GM21447 (cell line): ENCODE data around the gene KIT.
"Not testable (repeated sequence)": the region's sequence is repeated elsewhere in the genome, so short reads cannot be mapped to it uniquely, and the experiment has no call there.

ENCODE experiments used
- ATAC-seq: cut with Tn5 transposase; IDR thresholded peaks from one replicate; pipeline ENCODE4 v1.9.1; 2021; ENCODE audit not compliant: unreplicated experiment

The KIT gene

DNA sequence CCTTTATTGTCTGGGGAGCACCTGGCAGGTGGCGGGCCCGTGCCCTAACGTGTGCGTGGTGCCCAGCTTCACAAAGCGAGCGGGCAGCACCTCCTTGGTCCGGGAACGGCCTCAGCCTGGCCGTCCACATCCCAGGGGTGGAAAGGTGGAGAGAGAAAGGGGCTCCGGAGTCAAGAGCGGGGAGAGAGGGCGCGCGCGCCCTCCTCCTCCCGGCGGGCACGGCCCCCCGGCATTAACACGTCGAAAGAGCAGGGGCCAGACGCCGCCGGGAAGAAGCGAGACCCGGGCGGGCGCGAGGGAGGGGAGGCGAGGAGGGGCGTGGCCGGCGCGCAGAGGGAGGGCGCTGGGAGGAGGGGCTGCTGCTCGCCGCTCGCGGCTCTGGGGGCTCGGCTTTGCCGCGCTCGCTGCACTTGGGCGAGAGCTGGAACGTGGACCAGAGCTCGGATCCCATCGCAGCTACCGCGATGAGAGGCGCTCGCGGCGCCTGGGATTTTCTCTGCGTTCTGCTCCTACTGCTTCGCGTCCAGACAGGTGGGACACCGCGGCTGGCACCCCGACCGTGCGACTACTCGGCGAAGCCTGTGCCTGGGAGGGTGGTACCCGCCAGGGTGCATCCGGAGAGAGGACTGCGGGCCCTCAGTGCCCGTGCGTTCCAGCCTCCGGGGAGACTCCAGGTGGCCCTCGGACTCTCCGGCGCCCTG lies at the start of gene KIT:
Gene KIT (plus strand): TSS at position 407 of the 701 bp plus-strand sequence. CDS start 58 bp downstream, at position 465.
- no peak for ATAC-seq

GRCh38 chr4:54609310-54609709 lies 48.4 kb upstream of the KIT start:
- ATAC-seq: no peak

DNA sequence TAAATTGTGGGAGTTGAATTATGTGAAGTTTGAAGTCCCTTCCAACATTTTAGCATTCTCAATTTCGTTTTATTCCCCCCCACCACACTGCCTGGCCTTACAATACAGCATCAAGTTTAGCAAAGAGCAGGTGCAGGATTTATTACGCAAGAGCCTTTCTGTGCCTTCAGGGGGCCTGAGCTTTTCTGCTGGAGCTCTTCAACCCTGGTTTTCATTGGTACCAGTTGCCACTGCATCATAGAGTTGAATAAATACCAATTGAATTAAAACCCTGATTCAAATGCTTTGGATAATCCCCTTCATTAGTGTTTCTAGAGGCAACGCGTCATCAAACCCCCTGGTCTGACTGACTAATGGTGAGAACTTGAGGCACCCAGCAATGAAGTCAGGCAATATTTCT lies 43.6 kb upstream of the KIT start:
- ATAC-seq: no peak

DNA sequence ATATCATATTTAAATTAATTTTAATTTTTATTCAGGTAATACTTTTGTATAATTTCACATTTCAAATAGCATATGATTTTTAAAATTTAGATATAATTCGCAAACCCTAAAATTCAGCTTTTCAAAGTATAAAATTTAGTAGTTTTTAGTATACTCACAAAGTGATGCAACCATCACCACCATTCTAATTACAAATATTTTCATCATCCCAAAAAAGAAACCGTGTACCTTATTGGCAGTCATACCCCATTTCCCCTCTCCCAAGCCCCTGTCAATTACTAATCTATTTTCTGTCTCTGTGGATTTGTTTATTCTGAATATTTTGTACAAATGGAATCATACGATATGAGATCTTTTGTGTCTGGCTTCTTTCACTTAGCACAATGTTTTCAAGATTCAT lies 37.0 kb upstream of the KIT start:
- ATAC-seq: no peak

DNA sequence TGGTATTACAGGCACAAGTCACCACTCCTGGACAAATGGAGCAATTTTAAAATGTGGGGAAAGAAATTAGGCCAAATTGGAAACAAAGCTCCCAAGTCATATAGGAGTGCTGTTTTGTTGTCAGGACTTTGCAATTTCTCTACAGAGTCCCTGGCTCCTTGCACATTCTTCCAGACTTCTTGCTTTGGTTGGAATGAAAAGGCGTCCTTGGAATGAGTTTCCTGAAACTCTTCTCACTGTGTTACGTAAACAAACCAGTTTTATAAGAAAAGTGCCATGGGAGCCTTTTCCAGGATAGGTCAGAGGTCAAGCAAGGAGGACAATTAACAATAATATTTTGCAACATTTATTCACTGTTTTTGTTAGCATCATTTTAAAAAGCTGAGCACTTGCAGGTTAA lies 32.4 kb upstream of the KIT start:
- no peak for ATAC-seq

- no peak for ATAC-seq
Measured at GRCh38 chr4:54626113-54626512, 31.6 kb upstream of the KIT start.

DNA sequence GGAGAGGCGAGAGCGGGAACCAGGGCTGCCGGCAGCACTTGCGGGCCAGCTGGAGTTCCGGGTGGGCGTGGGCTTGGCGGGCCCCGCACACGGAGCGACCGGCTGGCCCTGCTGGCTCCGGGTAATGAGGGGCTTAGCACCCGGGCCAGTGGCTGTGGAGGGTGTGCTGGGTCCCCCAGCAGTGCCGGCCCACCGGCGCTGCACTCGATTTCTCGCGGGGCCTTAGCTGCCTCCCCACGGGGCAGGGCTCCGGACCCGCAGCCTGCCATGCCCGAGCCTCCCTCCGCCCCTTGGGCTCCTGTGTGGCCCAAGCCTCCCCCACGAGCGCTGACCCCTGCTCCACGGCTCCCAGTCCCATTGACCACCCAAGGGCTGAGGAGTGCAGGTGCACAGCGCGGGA lies 25.2 kb upstream of the KIT start:
- ATAC-seq: no peak

DNA sequence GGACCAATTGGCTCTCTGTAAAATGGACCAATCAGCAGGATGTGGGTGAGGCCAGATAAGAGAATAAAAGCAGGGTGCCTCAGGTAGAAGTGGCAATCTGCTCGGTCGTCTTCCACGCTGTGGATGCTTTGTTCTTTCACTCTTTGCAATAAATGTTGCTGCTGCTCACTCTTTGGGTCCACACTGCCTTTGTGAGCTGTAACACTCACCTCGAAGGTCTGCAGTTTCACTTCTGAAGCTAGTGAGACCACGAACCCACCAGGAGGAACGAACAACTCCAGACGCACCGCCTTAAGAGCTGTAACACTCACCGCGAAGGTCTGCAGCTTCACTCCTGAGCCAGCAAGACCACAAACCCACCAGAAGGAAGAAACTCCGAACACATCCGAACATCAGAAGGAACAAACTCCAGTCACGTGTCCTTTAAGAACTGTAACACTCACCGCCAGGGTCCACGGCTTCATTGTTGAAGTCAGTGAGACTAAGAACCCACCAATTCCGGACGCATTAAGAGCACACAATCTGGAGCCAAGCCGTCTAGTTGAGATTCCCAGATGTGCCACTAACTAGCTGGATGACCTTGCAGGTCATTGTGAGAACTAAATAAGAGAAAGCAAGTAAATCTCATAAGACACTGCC lies 24.5 kb upstream of the KIT start:
- not testable (repeated sequence) for ATAC-seq

- ATAC-seq: no peak
Measured at GRCh38 chr4:54635318-54635717, 22.4 kb upstream of the KIT start.

- no peak for ATAC-seq
Measured at GRCh38 chr4:54637325-54637724, 20.4 kb upstream of the KIT start.

DNA sequence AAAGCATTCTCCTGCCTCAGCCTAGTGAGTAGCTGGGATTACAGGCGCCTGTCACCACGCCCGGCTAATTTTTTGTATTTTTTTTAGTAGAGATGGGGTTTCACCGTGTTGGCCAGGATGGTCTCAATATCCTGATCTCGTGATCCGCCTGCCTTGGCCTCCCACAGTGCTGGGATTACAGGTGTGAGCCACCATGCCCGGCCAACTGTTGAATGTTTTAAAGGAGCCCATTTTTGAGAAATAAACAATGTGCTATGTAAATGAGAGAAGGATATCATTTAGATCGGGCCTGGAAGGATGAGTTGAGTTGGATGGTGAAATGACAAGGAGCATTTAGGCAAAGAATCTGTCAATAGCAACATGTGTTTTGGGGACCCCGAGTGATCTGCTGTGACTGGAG lies 16.7 kb upstream of the KIT start:
- ATAC-seq: not testable (repeated sequence)

GRCh38 chr4:54643172-54643571 lies 14.6 kb upstream of the KIT start:
- ATAC-seq: no peak

DNA sequence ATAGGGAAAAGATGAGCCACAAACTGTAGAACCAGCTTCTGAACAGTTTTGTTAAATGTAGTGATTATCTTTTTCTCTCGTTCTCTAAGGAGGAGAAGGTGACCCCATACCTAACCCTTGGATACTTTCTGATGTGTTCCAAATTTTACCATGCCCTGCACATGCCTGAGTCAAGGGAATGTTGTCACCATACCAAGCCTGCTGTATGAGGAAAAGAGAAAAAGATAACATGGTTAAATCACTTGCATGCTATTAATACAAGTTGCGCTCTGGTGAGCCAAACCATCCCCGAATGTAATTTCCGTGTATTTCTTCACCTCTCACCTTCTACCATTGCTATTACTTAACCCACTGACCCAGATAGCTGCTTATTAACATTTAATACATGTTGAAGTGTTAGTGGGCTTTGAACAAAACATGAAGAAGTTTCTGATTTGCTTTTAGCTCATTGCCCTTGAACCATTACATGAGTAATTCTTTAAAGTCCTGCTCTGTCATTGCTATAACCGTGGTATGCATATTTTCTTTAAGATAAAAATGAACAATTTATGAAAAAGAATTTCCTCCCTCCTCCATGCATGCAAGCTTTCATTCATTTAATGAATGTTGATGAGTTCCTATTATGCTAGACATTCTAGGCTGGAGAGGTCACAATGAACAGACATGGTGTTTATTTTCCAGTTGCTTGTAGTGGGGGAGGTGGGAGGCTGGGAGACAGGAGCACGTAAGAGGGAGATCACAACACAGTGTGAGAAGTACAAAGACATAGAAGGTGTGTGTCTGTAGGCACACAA lies 13.6 kb upstream of the KIT start:
- ATAC-seq: no peak

DNA sequence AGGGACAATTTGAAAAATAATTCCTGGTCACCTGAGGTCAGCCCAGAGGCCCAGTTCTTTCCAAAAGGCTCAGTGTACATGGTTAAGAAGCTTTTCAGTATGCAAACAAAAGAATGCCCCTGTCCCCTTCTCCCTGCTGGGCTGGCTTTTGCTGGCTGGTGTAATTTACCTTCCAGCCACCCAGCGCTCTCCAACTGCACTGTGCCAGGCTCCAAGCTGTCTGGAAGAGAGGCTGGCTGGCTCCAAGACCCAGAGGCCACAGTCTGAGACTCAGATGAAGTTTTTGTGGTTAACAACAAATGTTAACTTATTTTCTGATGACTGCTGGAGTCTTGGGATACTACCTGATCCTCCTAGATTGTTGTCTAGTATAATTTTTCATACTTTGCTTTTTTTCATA lies 11.9 kb upstream of the KIT start:
- no peak for ATAC-seq

- ATAC-seq: no peak
Measured at GRCh38 chr4:54647070-54647469, 10.7 kb upstream of the KIT start.

- ATAC-seq: no peak
Measured at GRCh38 chr4:54651050-54651449, 6.7 kb upstream of the KIT start.

DNA sequence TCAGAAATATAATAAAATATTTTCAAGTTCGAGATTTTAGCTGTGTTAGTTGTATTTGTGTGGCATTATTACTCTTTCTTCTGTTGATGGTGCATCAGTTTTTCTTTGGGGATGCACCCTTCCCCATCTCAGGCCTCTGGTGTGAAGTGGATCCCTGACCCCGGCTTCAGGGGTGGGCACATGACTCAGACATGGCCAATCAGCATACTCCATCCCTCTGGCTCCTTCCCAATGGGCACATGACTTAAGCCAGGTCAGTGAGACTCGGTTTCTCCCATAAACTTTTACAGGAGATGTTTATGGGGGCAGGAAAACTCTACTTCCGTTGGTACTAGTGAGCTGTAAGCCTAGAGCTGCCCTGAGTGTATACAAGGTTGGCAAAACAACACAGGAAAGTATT lies 3.0 kb upstream of the KIT start:
- no peak for ATAC-seq

GRCh38 chr4:54657185-54657550 lies 589 bp upstream of the KIT start:
- ATAC-seq: no peak

DNA sequence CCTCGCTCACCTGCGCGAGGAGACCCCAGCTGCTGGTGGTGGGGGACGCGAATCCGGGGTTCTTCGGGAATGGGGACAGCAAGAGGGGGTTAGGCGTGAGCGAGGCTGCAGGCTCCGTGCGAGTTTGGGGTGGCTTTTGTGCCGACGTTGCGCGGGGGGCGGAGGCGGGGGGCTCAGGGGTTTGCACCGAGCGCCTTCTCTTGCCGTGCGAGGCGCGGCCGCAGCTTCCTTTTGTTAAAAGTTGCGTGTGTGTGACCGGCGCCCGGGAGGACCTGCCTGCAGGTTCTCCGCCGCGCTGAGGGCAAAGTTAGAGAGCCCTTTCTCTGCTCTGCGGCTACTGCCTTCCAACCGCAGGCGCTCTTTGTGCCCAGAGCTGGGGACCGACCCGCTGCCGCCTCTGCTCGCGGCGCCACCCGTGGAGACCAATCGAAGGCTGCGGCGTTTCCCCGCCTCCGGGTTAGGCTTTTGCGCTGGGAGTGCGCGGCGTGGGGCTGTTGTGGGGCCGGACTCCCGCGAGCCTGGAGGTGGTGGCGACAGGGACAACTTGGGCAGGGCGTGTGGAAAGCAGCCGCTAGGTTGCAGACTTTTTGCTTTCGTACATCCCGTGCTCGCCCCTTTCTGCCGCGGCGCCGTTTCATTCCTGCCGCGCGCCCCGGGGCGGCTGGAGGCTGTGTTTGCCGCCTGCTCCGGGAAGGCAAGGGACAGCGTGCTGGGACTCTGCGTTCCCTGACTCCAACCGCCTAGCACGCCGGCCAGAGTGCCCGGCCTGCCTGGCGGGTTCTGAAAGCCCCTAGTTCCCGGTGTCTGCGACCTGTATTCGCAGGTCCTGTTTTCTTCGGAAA lies 716 bp downstream of the KIT start:
- no peak for ATAC-seq

DNA sequence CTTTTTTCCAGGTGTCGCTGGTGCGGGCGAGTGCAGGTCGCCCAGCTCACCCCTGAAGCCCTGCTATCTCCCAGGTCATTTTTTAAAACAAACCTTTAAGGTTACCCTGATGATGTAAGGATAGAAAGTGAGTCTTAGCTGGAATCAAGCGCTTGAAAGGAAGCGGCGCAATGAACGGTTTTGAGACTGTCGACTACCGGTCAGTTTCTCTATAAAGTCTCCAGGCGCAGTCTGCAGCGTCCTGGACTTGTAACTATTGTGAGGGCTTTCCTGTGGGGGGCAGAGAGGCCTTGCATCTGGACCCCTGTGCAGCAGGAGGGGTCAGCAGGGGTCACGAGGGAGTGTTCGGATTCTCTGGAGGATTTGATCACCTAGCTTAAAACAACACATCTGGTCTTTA lies 1.6 kb downstream of the KIT start:
- ATAC-seq: no peak
